Measurements from ENCODE around the gene DLL3. TPM values are rescaled to one million over a fixed set of nuclear protein-coding genes. Genes with fewer than 3 reads are reported as not detected.

DLL3 gene
- total and polyA plus RNA-seq, 9 of the 15 experiments (the other 6 are each of a cell fraction or from before 2014, with no cell fraction given): 0.80 to 6.3 (median 1.2) TPM

DNA sequence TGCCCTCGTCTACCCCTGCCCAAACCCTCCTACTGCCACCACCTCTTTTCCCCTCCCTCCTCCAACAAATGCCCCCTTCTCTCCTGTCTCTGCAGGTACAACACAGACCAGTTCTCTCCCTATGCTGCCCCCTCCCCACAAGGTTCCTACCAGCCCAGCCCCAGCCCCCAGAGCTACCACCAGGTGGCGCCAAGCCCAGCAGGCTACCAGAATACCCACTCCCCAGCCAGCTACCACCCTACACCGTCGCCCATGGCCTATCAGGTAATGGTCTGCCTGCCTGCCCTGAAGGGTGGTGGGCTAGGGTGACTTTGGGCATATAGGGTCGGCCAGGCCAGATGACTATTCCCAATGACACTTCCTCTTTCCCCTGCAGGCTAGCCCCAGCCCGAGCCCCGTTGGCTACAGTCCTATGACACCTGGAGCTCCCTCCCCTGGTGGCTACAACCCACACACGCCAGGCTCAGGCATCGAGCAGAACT, 24.6 kb upstream of the DLL3 start (continued):
- TF ChIP-seq, protein P1, sequence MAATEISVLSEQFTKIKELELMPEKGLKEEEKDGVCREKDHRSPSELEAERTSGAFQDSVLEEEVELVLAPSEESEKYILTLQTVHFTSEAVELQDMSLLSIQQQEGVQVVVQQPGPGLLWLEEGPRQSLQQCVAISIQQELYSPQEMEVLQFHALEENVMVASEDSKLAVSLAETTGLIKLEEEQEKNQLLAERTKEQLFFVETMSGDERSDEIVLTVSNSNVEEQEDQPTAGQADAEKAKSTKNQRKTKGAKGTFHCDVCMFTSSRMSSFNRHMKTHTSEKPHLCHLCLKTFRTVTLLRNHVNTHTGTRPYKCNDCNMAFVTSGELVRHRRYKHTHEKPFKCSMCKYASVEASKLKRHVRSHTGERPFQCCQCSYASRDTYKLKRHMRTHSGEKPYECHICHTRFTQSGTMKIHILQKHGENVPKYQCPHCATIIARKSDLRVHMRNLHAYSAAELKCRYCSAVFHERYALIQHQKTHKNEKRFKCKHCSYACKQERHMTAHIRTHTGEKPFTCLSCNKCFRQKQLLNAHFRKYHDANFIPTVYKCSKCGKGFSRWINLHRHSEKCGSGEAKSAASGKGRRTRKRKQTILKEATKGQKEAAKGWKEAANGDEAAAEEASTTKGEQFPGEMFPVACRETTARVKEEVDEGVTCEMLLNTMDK (IDR thresholded peaks at IDR 0.05; ENCODE audit: borderline replicate concordance, insufficient read depth, low read depth, low read length, poor library complexity, severe bottlenecking): peak; percentile 91
- TF ChIP-seq SMAD1 (IDR thresholded peaks at IDR 0.05; ENCODE audit: low read depth, low read length, partially characterized antibody) (no peak), DMBX1 (CRISPR knock-in tag; IDR thresholded peaks at IDR 0.05; ENCODE audit: borderline replicate concordance) (no peak), ARHGAP35 (IDR thresholded peaks at IDR 0.05; ENCODE audit: partially characterized antibody) (no peak), SAP30 (IDR thresholded peaks at IDR 0.05; ENCODE audit: borderline replicate concordance, insufficient read depth, low read depth, low read length, poor library complexity, severe bottlenecking) (no peak), FOXK1 (CRISPR knock-in tag; IDR thresholded peaks at IDR 0.05; ENCODE audit: borderline replicate concordance) (no peak), HDGF (IDR thresholded peaks at IDR 0.05) (peak; percentile 14; the same call in 1 of the 2 replicates), TFAM (CRISPR knock-in tag; conservative IDR thresholded peaks at IDR 0.05) (no peak), EGR1 (conservative IDR thresholded peaks at IDR 0.05) (no peak), ZNF217 (CRISPR knock-in tag; IDR thresholded peaks at IDR 0.05) (no peak), RFX7 (CRISPR knock-in tag; IDR thresholded peaks at IDR 0.05) (no peak), ZNF76 (CRISPR knock-in tag; IDR thresholded peaks at IDR 0.05; ENCODE audit: borderline replicate concordance) (no peak), NELFE (IDR thresholded peaks at IDR 0.05; ENCODE audit: insufficient read depth, insufficient read length) (no peak), ZNF584 (CRISPR knock-in tag; IDR thresholded peaks at IDR 0.05; ENCODE audit: low read depth) (no peak), POLR3G (IDR thresholded peaks at IDR 0.05; ENCODE audit: extremely low read depth, insufficient read length, insufficient replicate concordance) (no peak), ZNF263 (CRISPR knock-in tag; IDR thresholded peaks at IDR 0.05; ENCODE audit: borderline replicate concordance) (no peak), XRCC3 (IDR thresholded peaks at IDR 0.05) (no peak), RBFOX2 (IDR thresholded peaks at IDR 0.05; ENCODE audit: low read depth, low read length) (no peak), GTF2F1 (IDR thresholded peaks at IDR 0.05; ENCODE audit: low read depth, low read length) (no peak)
- TF ChIP-seq, protein P2, sequence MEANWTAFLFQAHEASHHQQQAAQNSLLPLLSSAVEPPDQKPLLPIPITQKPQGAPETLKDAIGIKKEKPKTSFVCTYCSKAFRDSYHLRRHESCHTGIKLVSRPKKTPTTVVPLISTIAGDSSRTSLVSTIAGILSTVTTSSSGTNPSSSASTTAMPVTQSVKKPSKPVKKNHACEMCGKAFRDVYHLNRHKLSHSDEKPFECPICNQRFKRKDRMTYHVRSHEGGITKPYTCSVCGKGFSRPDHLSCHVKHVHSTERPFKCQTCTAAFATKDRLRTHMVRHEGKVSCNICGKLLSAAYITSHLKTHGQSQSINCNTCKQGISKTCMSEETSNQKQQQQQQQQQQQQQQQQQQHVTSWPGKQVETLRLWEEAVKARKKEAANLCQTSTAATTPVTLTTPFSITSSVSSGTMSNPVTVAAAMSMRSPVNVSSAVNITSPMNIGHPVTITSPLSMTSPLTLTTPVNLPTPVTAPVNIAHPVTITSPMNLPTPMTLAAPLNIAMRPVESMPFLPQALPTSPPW (CRISPR knock-in tag; IDR thresholded peaks at IDR 0.05): peak; percentile 38
- TF ChIP-seq, protein P3, sequence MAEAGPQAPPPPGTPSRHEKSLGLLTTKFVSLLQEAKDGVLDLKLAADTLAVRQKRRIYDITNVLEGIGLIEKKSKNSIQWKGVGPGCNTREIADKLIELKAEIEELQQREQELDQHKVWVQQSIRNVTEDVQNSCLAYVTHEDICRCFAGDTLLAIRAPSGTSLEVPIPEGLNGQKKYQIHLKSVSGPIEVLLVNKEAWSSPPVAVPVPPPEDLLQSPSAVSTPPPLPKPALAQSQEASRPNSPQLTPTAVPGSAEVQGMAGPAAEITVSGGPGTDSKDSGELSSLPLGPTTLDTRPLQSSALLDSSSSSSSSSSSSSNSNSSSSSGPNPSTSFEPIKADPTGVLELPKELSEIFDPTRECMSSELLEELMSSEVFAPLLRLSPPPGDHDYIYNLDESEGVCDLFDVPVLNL (CRISPR knock-in tag; IDR thresholded peaks at IDR 0.05; ENCODE audit: low read depth): no peak

All from K562 (cell line).